Hepatocyte (in vitro differentiated cells): ENCODE measurements around the gene DAZL.

Source experiments
- EZH2phosphoT487 ChIP-seq: fragments of 200-600 bp; sonication (generic); IDR thresholded peaks from one replicate; pipeline ENCODE4 v1.6.1; 2018; ENCODE audit warnings: antibody characterized with exemption, mild to moderate bottlenecking, low read depth, moderate library complexity; ENCODE audit not compliant: unreplicated experiment, severe bottlenecking
- TF ChIP-seq, protein P1 (sequence below): fragments of 200-600 bp; sonication (generic); IDR thresholded peaks from 2 replicates; pipeline ENCODE4 v1.5.1; 2016; ENCODE audit warnings: antibody characterized with exemption, mild to moderate bottlenecking; ENCODE audit not compliant: poor library complexity

DNA sequence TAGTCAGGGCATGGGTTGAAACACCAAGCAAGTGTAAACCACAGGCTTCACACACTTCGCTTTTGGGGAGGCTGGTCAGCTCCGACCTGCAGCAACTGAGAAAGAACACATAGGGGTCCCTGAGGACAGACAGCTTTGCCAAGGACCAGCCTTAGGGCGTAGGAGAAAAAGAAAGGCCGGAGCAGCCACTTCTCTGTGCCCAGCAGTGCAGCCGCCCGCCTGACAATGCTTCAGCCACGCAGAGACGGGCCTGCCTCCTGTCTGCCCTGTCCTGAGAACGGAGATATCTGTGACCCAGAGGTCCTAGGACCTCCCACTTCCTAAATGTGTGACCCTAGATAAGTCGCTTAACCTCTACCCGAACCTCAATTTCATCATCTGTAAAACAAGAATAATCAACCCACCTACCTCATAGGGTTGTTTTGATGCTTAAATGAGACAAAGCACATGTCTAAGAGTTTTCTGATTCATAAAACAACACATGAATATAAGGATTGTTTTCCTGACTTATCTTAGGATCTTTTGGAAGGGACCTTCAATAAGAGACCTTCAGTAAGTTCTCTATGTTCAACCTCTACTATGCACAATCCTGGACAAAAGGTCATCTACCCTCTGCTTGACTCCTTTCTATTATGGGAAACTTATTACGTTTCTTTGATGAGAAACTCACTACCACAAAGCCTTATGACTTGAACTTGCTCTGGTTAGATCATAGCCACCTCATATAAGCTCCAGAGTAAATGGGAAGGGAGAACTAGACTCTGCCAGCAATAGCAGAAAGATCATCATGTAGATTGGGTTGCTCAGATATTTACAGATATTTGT, 58.8 kb downstream of the DAZL start:
- TF ChIP-seq, protein P1, sequence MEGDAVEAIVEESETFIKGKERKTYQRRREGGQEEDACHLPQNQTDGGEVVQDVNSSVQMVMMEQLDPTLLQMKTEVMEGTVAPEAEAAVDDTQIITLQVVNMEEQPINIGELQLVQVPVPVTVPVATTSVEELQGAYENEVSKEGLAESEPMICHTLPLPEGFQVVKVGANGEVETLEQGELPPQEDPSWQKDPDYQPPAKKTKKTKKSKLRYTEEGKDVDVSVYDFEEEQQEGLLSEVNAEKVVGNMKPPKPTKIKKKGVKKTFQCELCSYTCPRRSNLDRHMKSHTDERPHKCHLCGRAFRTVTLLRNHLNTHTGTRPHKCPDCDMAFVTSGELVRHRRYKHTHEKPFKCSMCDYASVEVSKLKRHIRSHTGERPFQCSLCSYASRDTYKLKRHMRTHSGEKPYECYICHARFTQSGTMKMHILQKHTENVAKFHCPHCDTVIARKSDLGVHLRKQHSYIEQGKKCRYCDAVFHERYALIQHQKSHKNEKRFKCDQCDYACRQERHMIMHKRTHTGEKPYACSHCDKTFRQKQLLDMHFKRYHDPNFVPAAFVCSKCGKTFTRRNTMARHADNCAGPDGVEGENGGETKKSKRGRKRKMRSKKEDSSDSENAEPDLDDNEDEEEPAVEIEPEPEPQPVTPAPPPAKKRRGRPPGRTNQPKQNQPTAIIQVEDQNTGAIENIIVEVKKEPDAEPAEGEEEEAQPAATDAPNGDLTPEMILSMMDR = no peak
- TF ChIP-seq EZH2phosphoT487 = no peak
